ENCODE data around the gene FCRL1. TPM values are rescaled to one million over a fixed set of nuclear protein-coding genes. Genes with fewer than 3 reads are reported as not detected.

Gene FCRL1
- total and polyA plus RNA-seq, 10 of the 15 experiments (the other 5 are each of a cell fraction or from before 2014, with no cell fraction given) = 0.23 to 2.4 (median 0.87) TPM; not detected in 2

DNA sequence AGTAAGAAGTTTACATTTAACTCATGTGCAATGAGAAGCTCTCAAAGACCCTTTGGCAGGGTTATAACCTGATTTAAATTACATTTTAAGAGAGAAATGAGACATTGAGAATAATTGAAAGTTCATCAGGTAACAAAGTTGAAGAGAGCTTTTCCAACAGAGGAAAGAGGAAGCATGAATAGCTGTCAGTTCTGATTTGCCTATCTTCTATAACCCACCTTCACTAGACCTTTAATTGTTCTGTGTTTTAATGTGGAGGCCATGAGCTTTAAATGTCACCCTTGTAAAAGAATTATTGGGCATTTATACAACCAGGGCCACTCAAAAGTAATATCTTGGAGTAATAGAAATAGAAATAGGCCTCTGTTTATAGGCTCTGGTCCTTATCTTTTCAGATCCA is 9.3 kb upstream of the FCRL1 start:
- no peaks in the 10 kb centered on the region for H3K36me3 ChIP-seq (ENCODE audit: control insufficient read depth in 2 of 2, insufficient read depth in 2 of 2, low read length in 1 of 2)
- H3K4me3 ChIP-seq = no peak overlapping the region
- H3K4me2 ChIP-seq (ENCODE audit: control insufficient read depth, insufficient read depth) = peak overlapping the region; percentile 12; the same call in 1 of the 2 replicates
- ChIA-PET RAD21 (ENCODE audit: unreplicated experiment) (no interaction called here), POLR2A (no interaction called here), CTCF (interaction anchor here (0.6 to 1.4 kb wide), 2 partner anchors 16 to 109 kb away, joined by 3 to 4 read pairs; no protein-coding TSS in a partner anchor), SMC1A (ENCODE audit: uncharacterized antibody, unreplicated experiment) (interaction anchor here (0.7 to 1.2 kb wide), 5 partner anchors 8 to 59 kb away, joined by 3 to 4 read pairs (median 3); no protein-coding TSS in a partner anchor)
- no TSS peak for BruUV-seq (replicated peaks)
- DNase-seq (ENCODE audit: low read depth, low spot score) = no peak
- ATAC-seq = no peak
- no peak overlapping the region for H2AFZ ChIP-seq (ENCODE audit: control insufficient read depth, low read depth, low read length)
- no peaks in the 10 kb centered on the region for H3K9me3 ChIP-seq (replicated peaks; ENCODE audit: control insufficient read depth, insufficient read depth, low read length)
- TF ChIP-seq SMAD5 (IDR thresholded peaks at IDR 0.05; ENCODE audit: low read depth) (no peak), SPI1 (IDR thresholded peaks at IDR 0.05; ENCODE audit: borderline replicate concordance, insufficient read depth, low read depth, low read length) (no peak), KDM1A (IDR thresholded peaks at IDR 0.05; ENCODE audit: borderline replicate concordance) (no peak), RBBP5 (conservative IDR thresholded peaks at IDR 0.05) (no peak), CHD2 (IDR thresholded peaks at IDR 0.05; ENCODE audit: borderline replicate concordance, low read depth, low read length) (no peak), KAT2A (conservative IDR thresholded peaks at IDR 0.05; ENCODE audit: control insufficient read depth, low read depth, low read length) (no peak), CHD1 (IDR thresholded peaks at IDR 0.05; ENCODE audit: low read depth, low read length) (no peak), SUZ12 (IDR thresholded peaks at IDR 0.05; ENCODE audit: unreplicated experiment) (no peak), ESRRA (IDR thresholded peaks at IDR 0.05; ENCODE audit: low read length) (no peak), RAD51 (IDR thresholded peaks at IDR 0.05) (no peak), ASH2L (IDR thresholded peaks at IDR 0.05; ENCODE audit: borderline replicate concordance, low read depth) (no peak)
- in situ Hi-C loops (cut with MboI) = no loop called here
- intact Hi-C loops (cut with micrococcal nuclease; ENCODE audit: unreplicated experiment) = loop anchor here (2.0 kb wide), 1 partner anchor 18 kb away; no protein-coding TSS in a partner anchor
- FAIRE-seq = no peak
- H3K27me3 ChIP-seq (replicated peaks in 1 of 2; ENCODE audit: control insufficient read depth in 2 of 2, insufficient read depth in 2 of 2, low read length in 1 of 2) = no peaks in the 10 kb centered on the region; a peak in 1 of 4 replicates
- no peaks in the 10 kb centered on the region for H4K20me1 ChIP-seq (ENCODE audit: control insufficient read depth, insufficient read depth)
- H3K9ac ChIP-seq (ENCODE audit: control insufficient read depth, insufficient read depth, low read length) = no peak overlapping the region
- H3K27ac ChIP-seq (ENCODE audit: control insufficient read depth, insufficient read depth) = no peak overlapping the region
- peaks cover 42% of the 10 kb centered on the region for H3K4me1 ChIP-seq (ENCODE audit: control insufficient read depth, insufficient read depth, low read length)
- H3K79me2 ChIP-seq (ENCODE audit: control insufficient read depth, insufficient read depth, low read length) = no peaks in the 10 kb centered on the region
